ENCODE results near the gene CDS1. TPM values are rescaled to one million over a fixed set of nuclear protein-coding genes. Genes with fewer than 3 reads are reported as not detected.

Gene CDS1
- total RNA-seq, 4 donors from 2014 or later, result 0.83 to 1.7 (median 1.3) TPM

GRCh38 chr4:84573385-84574068, 9.4 kb upstream of the CDS1 start:
- 77% methylated on average over 4 of the region's 4 CpGs for WGBS
- Histone ChIP-seq H3K27me3 (no peaks in the 10 kb centered on the region), H3K4me3 (no peak overlapping the region), H3K9me3 (no peaks in the 10 kb centered on the region), H3K4me1 (no peaks in the 10 kb centered on the region), H3K27ac (replicated peaks in 1 of 4) (no peak overlapping the region), H3K36me3 (no peaks in the 10 kb centered on the region)
- intact Hi-C loops (cut with DNase I), result no loop called here
- no peak for TF ChIP-seq EP300 (IDR thresholded peaks at IDR 0.05)
- no peak for TF ChIP-seq CTCF (IDR thresholded peaks at IDR 0.05)
- TF ChIP-seq POLR2A (IDR thresholded peaks at IDR 0.05; ENCODE audit: low read depth), result no peak
- TF ChIP-seq POLR2AphosphoS5 (IDR thresholded peaks at IDR 0.05), result no peak
- no peak for DNase-seq (ENCODE audit: extremely low spot score)

GRCh38 chr4:84574069-84574720, 8.7 kb upstream of the CDS1 start:
- Histone ChIP-seq H3K9me3 (no peaks in the 10 kb centered on the region), H3K27ac (replicated peaks in 1 of 4) (no peak overlapping the region), H3K27me3 (no peaks in the 10 kb centered on the region), H3K36me3 (no peaks in the 10 kb centered on the region), H3K4me3 (no peak overlapping the region), H3K4me1 (no peaks in the 10 kb centered on the region)
- TF ChIP-seq POLR2AphosphoS5 (IDR thresholded peaks at IDR 0.05), result no peak
- TF ChIP-seq CTCF (IDR thresholded peaks at IDR 0.05), result no peak
- TF ChIP-seq POLR2A (IDR thresholded peaks at IDR 0.05; ENCODE audit: low read depth), result no peak
- no peak for TF ChIP-seq EP300 (IDR thresholded peaks at IDR 0.05)
- no peak for DNase-seq (ENCODE audit: extremely low spot score)
- 78% methylated on average over 6 of the region's 6 CpGs for WGBS
- intact Hi-C loops (cut with DNase I), result no loop called here

- 69% methylated on average over 4 of the region's 4 CpGs for WGBS
Observed at GRCh38 chr4:84578540-84579402, 4.2 kb upstream of the CDS1 start.

GRCh38 chr4:84579403-84579776, 3.5 kb upstream of the CDS1 start:
- H3K4me1 ChIP-seq, result peaks cover 8 to 28% (median 14%) of the 10 kb centered on the region in 4 donors
- TF ChIP-seq CTCF (IDR thresholded peaks at IDR 0.05), result no peak
- no peak for TF ChIP-seq POLR2AphosphoS5 (IDR thresholded peaks at IDR 0.05)
- TF ChIP-seq POLR2A (IDR thresholded peaks at IDR 0.05; ENCODE audit: low read depth), result no peak
- no peak for TF ChIP-seq EP300 (IDR thresholded peaks at IDR 0.05)
- intact Hi-C loops (cut with DNase I), result no loop called here
- DNase-seq (ENCODE audit: extremely low spot score), result no peak
- no peak overlapping the region for H3K4me3 ChIP-seq
- H3K27ac ChIP-seq (replicated peaks in 1 of 4), result no peak overlapping the region
- 58% methylated on average over 4 of the region's 4 CpGs for WGBS
- H3K27me3 ChIP-seq, result no peaks in the 10 kb centered on the region
- no peaks in the 10 kb centered on the region for H3K9me3 ChIP-seq
- H3K36me3 ChIP-seq, result no peaks in the 10 kb centered on the region

More at GRCh38 chr4:84578540-84579402, 4.2 kb upstream of the CDS1 start:
- no peaks in the 10 kb centered on the region for H3K27me3 ChIP-seq
- TF ChIP-seq CTCF (IDR thresholded peaks at IDR 0.05) (peak; percentile 39 to 64 (median 52)), POLR2A (IDR thresholded peaks at IDR 0.05; ENCODE audit: low read depth) (no peak), POLR2AphosphoS5 (IDR thresholded peaks at IDR 0.05) (no peak), EP300 (IDR thresholded peaks at IDR 0.05) (no peak)
- peaks cover 5 to 22% (median 12%) of the 10 kb centered on the region in 4 donors for H3K4me1 ChIP-seq
- intact Hi-C loops (cut with DNase I), result no loop called here
- no peak overlapping the region for H3K4me3 ChIP-seq
- H3K36me3 ChIP-seq, result no peaks in the 10 kb centered on the region
- H3K27ac ChIP-seq (replicated peaks in 1 of 4), result no peak overlapping the region
- no peak for DNase-seq (ENCODE audit: extremely low spot score)
- no peaks in the 10 kb centered on the region for H3K9me3 ChIP-seq
